Measurements from ENCODE around the gene PRDX2.

Gene PRDX2

DNA sequence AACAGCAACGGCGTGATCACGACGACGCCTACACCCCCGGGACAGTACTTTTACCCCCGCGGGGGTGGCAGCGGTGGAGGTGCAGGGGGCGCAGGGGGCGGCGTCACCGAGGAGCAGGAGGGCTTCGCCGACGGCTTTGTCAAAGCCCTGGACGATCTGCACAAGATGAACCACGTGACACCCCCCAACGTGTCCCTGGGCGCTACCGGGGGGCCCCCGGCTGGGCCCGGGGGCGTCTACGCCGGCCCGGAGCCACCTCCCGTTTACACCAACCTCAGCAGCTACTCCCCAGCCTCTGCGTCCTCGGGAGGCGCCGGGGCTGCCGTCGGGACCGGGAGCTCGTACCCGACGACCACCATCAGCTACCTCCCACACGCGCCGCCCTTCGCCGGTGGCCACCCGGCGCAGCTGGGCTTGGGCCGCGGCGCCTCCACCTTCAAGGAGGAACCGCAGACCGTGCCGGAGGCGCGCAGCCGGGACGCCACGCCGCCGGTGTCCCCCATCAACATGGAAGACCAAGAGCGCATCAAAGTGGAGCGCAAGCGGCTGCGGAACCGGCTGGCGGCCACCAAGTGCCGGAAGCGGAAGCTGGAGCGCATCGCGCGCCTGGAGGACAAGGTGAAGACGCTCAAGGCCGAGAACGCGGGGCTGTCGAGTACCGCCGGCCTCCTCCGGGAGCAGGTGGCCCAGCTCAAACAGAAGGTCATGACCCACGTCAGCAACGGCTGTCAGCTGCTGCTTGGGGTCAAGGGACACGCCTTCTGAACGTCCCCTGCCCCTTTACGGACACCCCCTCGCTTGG, 9.3 kb downstream of the PRDX2 start:
- DNase-seq: no peak

GRCh38 chr19:12791345-12792050, 10.1 kb downstream of the PRDX2 start, which contains the start of gene JUNB:
Gene JUNB (plus strand): TSS chr19:12791486. CDS start chr19:12791772, 286 bp downstream.
- no peak for DNase-seq

DNA sequence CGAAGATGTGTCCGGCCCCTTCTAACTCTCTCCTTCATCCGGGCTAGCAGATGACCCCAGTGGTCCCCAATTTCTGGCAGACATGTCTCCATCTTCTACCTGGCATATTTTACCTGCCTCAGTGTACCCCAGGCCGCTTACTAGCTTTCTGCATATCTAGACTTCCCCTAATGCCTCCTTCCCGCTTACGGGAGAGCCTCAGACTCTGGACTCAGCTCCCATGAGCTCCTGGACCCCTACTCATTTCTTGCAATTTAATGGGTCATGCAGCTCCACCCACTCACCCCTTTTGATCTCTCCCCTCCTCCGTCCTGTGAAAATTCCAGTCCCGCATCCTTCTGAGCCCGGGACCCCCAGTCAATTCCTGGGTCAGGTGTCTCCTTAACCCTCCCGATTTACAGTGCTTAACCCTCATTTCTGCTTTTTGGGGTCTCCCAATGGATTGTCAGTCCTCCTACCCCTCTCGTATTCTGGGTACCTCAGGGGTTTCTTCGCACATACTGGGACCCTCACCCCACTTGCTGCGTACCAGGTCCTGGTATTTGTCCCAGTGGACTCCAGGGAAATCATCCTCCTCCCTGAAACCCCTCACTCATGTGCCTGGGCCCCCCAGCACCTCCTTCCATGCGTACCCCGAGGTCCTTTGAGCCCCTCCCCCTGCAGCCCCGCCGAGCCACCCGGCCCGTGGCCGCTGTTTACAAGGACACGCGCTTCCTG, 10.8 kb downstream of the PRDX2 start:
- DNase-seq: no peak

- no peak for DNase-seq
These were observed 11.5 kb downstream of the PRDX2 start for GRCh38 chr19:12789904-12790619.

DNA sequence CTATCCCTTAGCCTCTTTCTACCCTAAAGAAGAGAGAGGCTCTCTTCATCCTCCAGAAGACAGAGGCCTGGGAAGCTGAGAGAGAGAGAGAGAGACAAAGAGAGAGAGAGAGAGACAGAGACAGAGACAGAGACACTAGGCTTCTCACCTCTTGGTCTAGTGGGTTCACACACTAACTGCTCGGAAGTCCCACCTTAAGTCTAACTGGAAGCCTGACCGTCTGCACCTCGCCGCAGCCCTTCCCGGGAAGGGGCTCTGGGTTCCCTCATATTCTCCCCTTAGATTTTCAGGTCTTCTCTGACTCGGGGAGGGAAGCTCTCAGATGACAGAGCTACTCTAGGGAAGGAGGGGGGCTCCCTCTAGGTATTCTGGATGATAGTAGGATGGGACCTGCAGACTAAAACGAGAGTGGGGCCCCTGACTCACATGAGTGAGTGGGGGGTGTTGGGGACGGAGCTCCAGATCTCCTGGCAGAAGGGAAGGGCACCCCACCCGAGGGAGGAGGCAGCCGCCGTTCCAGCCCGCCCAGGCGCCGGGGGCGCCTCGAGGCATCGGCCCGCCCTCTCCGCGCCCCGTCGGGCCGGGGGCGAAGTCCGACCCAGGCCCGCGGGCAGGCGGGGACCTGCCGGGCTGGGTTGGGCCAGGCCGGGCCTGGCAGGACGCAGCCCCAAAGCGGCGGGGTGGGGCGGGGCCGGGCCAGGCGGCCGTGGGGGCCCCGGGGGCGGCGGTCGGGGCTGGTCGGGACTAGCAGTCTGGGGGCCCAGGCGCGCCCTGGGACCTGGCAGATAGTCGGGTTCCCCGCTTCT, 12.3 kb downstream of the PRDX2 start:
- DNase-seq: no peak

DNA sequence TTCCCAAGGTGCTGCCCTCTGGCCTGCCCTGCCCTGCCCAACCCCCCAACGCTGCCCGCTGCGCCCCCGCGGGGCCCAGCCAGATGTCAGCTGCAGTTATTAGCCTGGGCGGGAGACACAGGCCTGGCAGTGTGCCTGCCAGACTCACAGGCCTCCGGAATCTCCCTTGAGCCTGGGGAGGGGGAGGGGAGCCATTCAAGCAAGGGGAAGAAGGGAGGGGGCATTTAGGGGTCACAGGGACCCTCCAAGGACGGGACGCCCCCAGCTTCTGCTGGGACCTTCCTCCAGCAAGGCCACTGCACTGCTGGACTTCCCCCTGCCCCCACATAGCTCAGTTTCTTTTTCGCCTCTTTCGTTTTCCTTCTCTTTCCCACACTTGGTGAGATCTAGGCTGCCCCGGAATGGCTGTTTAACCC, 12.9 kb downstream of the PRDX2 start:
- no peak for DNase-seq

DNA sequence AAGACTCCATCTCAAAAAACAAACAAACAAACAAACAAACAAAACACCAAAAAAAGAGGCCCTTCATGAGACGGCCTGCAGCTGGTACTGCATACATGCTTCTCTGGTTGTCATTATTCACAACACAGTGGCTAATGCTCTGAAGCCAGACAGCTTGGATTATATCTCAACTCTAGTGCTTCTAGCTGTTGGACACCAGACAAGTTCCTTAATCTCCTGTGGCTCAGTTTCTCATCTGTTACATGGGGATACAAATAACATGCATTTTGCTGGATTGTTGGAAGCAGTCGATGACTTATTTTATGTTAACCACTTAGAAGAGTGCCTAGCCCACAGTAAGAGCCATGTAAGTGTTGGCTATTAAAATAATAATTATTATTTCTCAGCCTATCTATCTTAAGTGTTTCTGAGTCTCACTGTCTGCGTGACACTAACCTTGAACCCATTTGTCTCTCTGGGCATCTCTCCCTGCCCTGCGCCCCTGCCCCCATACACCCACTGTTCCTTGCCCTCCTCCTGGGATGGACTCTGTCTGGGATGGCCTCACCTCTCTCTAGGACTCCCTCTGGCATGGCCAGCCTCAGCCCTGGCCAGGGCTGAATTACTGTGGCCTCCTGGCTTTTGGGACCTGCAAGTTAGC, 13.4 kb downstream of the PRDX2 start:
- DNase-seq: no peak

- DNase-seq: no peak
These were observed 14.1 kb downstream of the PRDX2 start for GRCh38 chr19:12787458-12787857.

DNA sequence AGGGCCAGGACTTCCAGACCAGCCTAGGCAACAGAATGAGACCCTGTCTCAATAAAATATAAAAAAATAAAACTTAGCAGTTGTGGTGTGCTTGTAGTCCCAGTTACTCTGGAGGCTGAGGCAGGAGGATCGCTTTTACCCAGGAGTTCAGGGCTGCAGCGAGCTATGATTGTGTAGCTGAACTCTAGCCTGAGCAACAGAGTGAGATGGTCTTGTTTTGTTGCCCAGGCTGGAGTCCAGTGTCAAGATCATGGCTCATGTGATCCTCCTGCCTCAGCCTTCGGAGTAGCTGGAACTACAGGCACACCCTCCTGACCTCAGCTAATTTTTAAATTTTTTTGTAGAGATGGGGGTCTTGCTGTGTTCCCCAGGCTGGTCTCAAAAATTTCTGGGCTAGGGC, 14.6 kb downstream of the PRDX2 start:
- DNase-seq: no peak

- DNase-seq: no peak
These were observed 15.3 kb downstream of the PRDX2 start for GRCh38 chr19:12786141-12786870.

- DNase-seq: no peak
These were observed 16.1 kb downstream of the PRDX2 start for GRCh38 chr19:12785431-12786031.

DNA sequence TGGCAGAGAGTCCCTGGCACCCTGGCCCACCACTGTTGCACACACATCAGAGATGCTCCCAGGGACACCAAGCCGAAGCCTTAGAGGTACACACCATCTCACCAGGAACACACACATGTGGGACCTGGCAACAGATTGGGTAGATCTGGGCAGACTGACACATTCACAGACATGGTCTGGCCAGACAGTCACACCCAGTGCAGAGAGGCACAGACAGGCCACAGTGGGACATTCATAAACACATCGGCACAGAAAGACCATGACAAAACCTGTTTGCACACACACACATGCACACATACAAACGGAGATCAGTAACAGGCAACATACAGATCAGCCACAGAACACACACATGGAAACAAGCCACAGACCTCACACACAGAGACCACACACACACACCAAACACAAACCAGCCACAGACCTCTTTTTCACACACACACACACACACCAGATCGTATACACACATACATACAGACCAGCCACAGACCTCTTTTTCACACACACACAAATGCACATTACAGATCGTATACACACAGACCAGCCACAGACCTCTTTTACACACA, 16.6 kb downstream of the PRDX2 start:
- DNase-seq: no peak

- no peak for DNase-seq
These were observed 17.2 kb downstream of the PRDX2 start for GRCh38 chr19:12784394-12784870.

GRCh38 chr19:12783849-12784393, 17.7 kb downstream of the PRDX2 start:
- DNase-seq: no peak

DNA sequence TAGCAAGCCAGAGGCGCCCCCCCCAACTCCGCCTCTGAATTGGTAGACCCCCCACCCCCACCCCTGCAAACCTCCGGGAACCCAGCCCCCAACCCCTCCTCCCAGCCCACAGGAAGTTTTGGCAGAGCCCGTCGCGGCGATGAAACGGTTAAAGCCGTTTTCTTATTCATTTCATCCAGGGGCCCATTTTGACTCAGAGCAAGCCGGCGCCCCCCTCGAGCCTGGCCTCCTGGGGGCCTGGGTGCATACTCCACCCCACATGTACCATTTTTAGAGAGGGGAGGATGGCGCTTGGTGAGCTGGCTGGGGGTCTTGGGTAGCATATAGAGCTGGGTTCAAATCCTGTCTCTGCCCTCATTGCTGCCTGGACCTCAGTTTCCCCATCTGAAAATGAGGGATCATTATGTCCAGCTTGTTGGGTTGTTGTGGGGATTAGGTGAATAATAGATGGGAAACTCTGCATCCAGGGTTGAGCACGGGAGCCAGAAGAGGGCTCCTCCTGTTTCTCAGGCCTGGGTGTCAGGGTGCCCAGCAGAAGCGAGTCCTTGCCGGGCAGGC, 18.2 kb downstream of the PRDX2 start:
- no peak for DNase-seq

DNA sequence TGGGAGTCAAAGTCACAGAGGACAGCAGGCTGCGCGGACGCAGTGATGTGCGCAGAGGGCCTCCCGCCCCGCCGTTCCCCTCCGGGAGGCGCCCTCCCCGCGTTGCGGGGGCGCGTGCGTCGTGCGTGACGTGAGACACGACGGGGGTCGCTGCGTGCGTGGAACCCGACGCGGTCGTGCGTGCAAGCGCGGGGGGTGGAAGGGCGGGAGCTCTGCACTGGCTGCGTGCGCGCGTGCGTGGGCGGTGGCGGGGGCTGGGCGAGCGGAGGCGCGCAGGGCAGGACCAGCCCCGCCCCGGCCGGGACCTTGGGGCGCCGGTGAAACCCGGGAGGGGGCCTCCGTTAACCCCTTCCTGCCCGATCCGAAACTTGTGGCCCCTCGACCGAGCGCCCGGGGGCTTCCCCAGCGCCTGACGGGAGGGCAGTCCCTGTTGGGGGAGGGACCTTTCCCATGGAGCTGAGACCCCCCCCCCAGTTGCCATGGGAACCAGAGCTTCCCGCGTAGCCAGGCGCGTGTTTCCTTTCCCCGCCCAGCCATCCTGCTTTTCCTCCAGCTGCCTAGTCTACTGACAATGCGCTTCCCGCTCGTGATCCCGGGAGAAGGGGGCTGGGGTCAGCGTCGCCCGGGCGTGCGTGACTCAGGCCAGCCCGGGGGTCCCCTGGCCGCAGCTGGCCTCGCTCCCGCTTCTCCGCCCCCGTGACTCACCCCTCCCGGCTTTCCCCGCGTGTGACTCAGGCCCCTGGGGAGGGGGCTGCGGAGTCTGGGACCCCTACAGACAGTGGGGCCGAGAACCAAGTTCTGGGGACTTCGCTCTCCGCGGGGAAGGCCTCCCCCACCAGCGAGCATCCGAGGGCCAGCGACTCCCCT, 18.9 kb downstream of the PRDX2 start:
- DNase-seq: no peak

DNA sequence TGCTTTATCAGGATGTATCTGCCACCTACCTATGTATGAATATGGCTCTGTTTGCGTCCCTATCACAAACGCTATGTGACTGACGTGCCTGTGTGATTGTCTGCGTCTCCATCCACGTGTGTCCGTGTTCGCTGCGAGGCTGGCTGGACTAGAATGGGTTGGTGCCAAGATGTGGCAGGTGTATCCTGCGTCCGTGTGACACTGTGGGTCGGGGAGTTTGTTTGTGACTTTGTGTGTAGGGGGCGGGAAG, 19.5 kb downstream of the PRDX2 start:
- DNase-seq: no peak

- no peak for DNase-seq
These were observed 22.2 kb downstream of the PRDX2 start for GRCh38 chr19:12779162-12779993.
